Ovary (tissue), 9 donors: Measurements from ENCODE around the gene LMNTD2. TPM values are rescaled to one million over a fixed set of nuclear protein-coding genes. Genes with fewer than 3 reads are reported as not detected.

ENCODE experiments used
- microRNA counts: library from miRNA; unstranded; fragments of <30 nt; microRNA quantifications from one replicate; lab custom pipeline; 2016
- microRNA-seq, 3 donors: library from miRNA; unstranded; fragments of <30 nt; microRNA quantifications; one replicate each; pipeline versions ENCODE4 to v1.2.0, GENCODE V29; 2019 to 2020
- polyA plus RNA-seq, 2 donors: library from polyadenylated mRNA; stranded (reverse); fragments of 200-250 nt in 1 of 2; fragments of 350-450 nt in 1 of 2; fragmentation: Illumina TruSeq in 1 of 2; extraction: RNeasy Lipid Tissue Mini Kit (QIAGEN cat#74804) in 1 of 2; gene quantifications; one replicate each; pipeline ENCODE4 v1.2.3, GENCODE V29; 2013 to 2014
- small RNA-seq: library from RNA; depleted of rRNA; stranded (forward); fragments of <200 nt; gene quantifications from one replicate; pipeline ENCODE3, GENCODE V24; 2016
- total RNA-seq, 7 donors: library from RNA; depleted of rRNA in 2 of 7; stranded (reverse); fragments of >200 nt in 2 of 7; fragmentation: NEBNext Ultra II Directional in 3 of 7; extraction: Animal tissue kit (Norgen Biotek cat#: 25700) in 3 of 7; gene quantifications; one replicate each; pipeline versions ENCODE4 v1.1.0 to v1.2.4, GENCODE V29; 2016 to 2023
- donor health status: DM: no; HTN: no; CAD: no; lungs with moderate emphysema.
- donor health status: DM: no; HTN: no; CAD: no.
- donor health status: Bipolar disorder and iron deficiency.
- donor health status: DM: yes; HTN: yes; CAD: no.
- donor health status: DM: no; HTN: no; CAD: no.
- donor health status: DM: yes; HTN: yes; CAD: no.

The LMNTD2 gene
- total and polyA plus RNA-seq, 9 donors = 0.70 to 7.6 (median 1.2) TPM; not detected in 1

MicroRNAs within 50 kb of the gene (microRNA counts, 767-probe panel; counts per million panel counts)
- 530 counts per million, percentile 78 among the panel's probes with 10 or more counts for microRNA hsa-miR-210 (lab: Ali Mortazavi, UCI)

Small RNA genes lying within 50 kb of the gene (microRNA-seq; reads per million reads assigned to microRNA genes)
- 91.1 to 191 (median 105) reads per million in 3 donors for gene MIR210

Small RNA genes lying within 50 kb of the gene (small RNA-seq; reads per million reads assigned to genes)
- 4.3 reads per million, percentile 79 among the genes with 10 or more reads in this experiment for gene MIR210

Other genes starting within 250 kb of the LMNTD2 start
- gene IFITM1, start 246.7 kb downstream of the LMNTD2 start, total RNA-seq = 100 to 1,000 TPM; 317 to 760 (median 496) TPM
- 100 to 1,000 TPM; 211 to 748 TPM for gene IFITM1, start 246.7 kb downstream of the LMNTD2 start, polyA plus RNA-seq
- gene IFITM3, start 239.9 kb downstream of the LMNTD2 start, total RNA-seq = 1,000 to 10,000 TPM in 2 of 7 donors, 100 to 1,000 TPM in 5; 150 to 1,394 (median 665) TPM
- 1,000 to 10,000 TPM in 1 of 2 donors, 100 to 1,000 TPM in 1; 506 to 1,096 TPM for gene IFITM3, start 239.9 kb downstream of the LMNTD2 start, polyA plus RNA-seq
- gene B4GALNT4, start 191.2 kb downstream of the LMNTD2 start, total RNA-seq = 10 to 100 TPM; 14.7 to 90.3 (median 52.5) TPM
- gene B4GALNT4, start 191.2 kb downstream of the LMNTD2 start, polyA plus RNA-seq = 10 to 100 TPM in 1 of 2 donors, 1 to 10 TPM in 1; 1.3 to 58.1 TPM
- gene PKP3, start 166.5 kb downstream of the LMNTD2 start, total RNA-seq = 10 to 100 TPM in 1 of 7 donors, 1 to 10 TPM in 4, under 1 TPM in 2; 0.30 to 56.8 (median 3.4) TPM
- under 1 TPM in 1 of 2 donors, not detected in 1; 0.21 TPM for gene PKP3, start 166.5 kb downstream of the LMNTD2 start, polyA plus RNA-seq
- gene SIGIRR, start 145.7 kb downstream of the LMNTD2 start, total RNA-seq = 10 to 100 TPM; 15.0 to 52.6 (median 27.5) TPM
- 10 to 100 TPM in 1 of 2 donors, 1 to 10 TPM in 1; 1.5 to 39.5 TPM for gene SIGIRR, start 145.7 kb downstream of the LMNTD2 start, polyA plus RNA-seq
- 10 to 100 TPM in 1 of 7 donors, 1 to 10 TPM in 2, under 1 TPM in 4; 0.15 to 11.4 (median 0.82) TPM for gene ANO9, start 118.7 kb downstream of the LMNTD2 start, total RNA-seq
- gene ANO9, start 118.7 kb downstream of the LMNTD2 start, polyA plus RNA-seq = under 1 TPM; 0.12 to 0.31 TPM
- gene PTDSS2, start 110.5 kb downstream of the LMNTD2 start, total RNA-seq = 10 to 100 TPM; 34.4 to 56.5 (median 42.7) TPM
- 10 to 100 TPM; 17.1 to 38.6 TPM for gene PTDSS2, start 110.5 kb downstream of the LMNTD2 start, polyA plus RNA-seq
- 100 to 1,000 TPM; 105 to 233 (median 169) TPM for gene RNH1, start 53.5 kb downstream of the LMNTD2 start, total RNA-seq
- gene RNH1, start 53.5 kb downstream of the LMNTD2 start, polyA plus RNA-seq = 100 to 1,000 TPM in 1 of 2 donors, 10 to 100 TPM in 1; 17.4 to 147 TPM
- 10 to 100 TPM; 21.3 to 49.6 (median 36.3) TPM for gene HRAS, start 25.2 kb downstream of the LMNTD2 start, total RNA-seq
- gene HRAS, start 25.2 kb downstream of the LMNTD2 start, polyA plus RNA-seq = 10 to 100 TPM in 1 of 2 donors, 1 to 10 TPM in 1; 4.3 to 38.0 TPM
- 1 to 10 TPM in 6 of 7 donors, under 1 TPM in 1; 0.60 to 6.2 (median 2.0) TPM for gene LRRC56, start 23.2 kb downstream of the LMNTD2 start, total RNA-seq
- 1 to 10 TPM in 1 of 2 donors, not detected in 1; 2.1 TPM for gene LRRC56, start 23.2 kb downstream of the LMNTD2 start, polyA plus RNA-seq
- gene RASSF7, start 232 bp upstream of the LMNTD2 start, total RNA-seq = 100 to 1,000 TPM in 1 of 7 donors, 10 to 100 TPM in 2, 1 to 10 TPM in 4; 4.7 to 163 (median 9.5) TPM
- gene RASSF7, start 232 bp upstream of the LMNTD2 start, polyA plus RNA-seq = 1 to 10 TPM in 1 of 2 donors, not detected in 1; 7.4 TPM
- gene PHRF1, start 15.7 kb upstream of the LMNTD2 start, total RNA-seq = 10 to 100 TPM; 15.5 to 34.2 (median 31.0) TPM
- 10 to 100 TPM in 1 of 2 donors, 1 to 10 TPM in 1; 3.8 to 21.3 TPM for gene PHRF1, start 15.7 kb upstream of the LMNTD2 start, polyA plus RNA-seq
- 10 to 100 TPM in 6 of 7 donors, 1 to 10 TPM in 1; 8.2 to 59.1 (median 17.1) TPM for gene IRF7, start 55.2 kb upstream of the LMNTD2 start, total RNA-seq
- 10 to 100 TPM in 1 of 2 donors, under 1 TPM in 1; 0.28 to 22.8 TPM for gene IRF7, start 55.2 kb upstream of the LMNTD2 start, polyA plus RNA-seq
- gene CDHR5, start 64.2 kb upstream of the LMNTD2 start, total RNA-seq = 1 to 10 TPM in 1 of 7 donors, under 1 TPM in 2, not detected in 4; 0.20 to 2.3 (median 0.22) TPM
- gene CDHR5, start 64.2 kb upstream of the LMNTD2 start, polyA plus RNA-seq = under 1 TPM in 1 of 2 donors, not detected in 1; 0.07 TPM
- not detected for gene SCT, start 66.4 kb upstream of the LMNTD2 start, total RNA-seq
- gene SCT, start 66.4 kb upstream of the LMNTD2 start, polyA plus RNA-seq = under 1 TPM in 1 of 2 donors, not detected in 1; 0.68 TPM
- gene DRD4, start 76.5 kb upstream of the LMNTD2 start, total RNA-seq = 1 to 10 TPM in 5 of 7 donors, under 1 TPM in 2; 0.57 to 3.3 (median 1.7) TPM
- gene DRD4, start 76.5 kb upstream of the LMNTD2 start, polyA plus RNA-seq = under 1 TPM in 1 of 2 donors, not detected in 1; 0.63 TPM
- gene DEAF1, start 134.5 kb upstream of the LMNTD2 start, total RNA-seq = 10 to 100 TPM; 15.5 to 43.4 (median 34.1) TPM
- 10 to 100 TPM; 10.2 to 23.9 TPM for gene DEAF1, start 134.5 kb upstream of the LMNTD2 start, polyA plus RNA-seq
- gene TMEM80, start 135.1 kb upstream of the LMNTD2 start, total RNA-seq = 10 to 100 TPM; 15.4 to 38.0 (median 30.5) TPM
- 10 to 100 TPM; 28.9 to 37.6 TPM for gene TMEM80, start 135.1 kb upstream of the LMNTD2 start, polyA plus RNA-seq
- gene EPS8L2, start 145.5 kb upstream of the LMNTD2 start, total RNA-seq = 10 to 100 TPM; 20.6 to 57.9 (median 34.2) TPM
- 10 to 100 TPM in 1 of 2 donors, 1 to 10 TPM in 1; 5.9 to 17.4 TPM for gene EPS8L2, start 145.5 kb upstream of the LMNTD2 start, polyA plus RNA-seq
- 100 to 1,000 TPM in 6 of 7 donors, 10 to 100 TPM in 1; 75.0 to 134 (median 117) TPM for gene TALDO1, start 186.7 kb upstream of the LMNTD2 start, total RNA-seq
- 100 to 1,000 TPM in 1 of 2 donors, 10 to 100 TPM in 1; 76.8 to 103 TPM for gene TALDO1, start 186.7 kb upstream of the LMNTD2 start, polyA plus RNA-seq
- gene GATD1, start 216.7 kb upstream of the LMNTD2 start, total RNA-seq = 10 to 100 TPM; 14.7 to 79.8 (median 59.9) TPM
- 10 to 100 TPM in 1 of 2 donors, 1 to 10 TPM in 1; 9.4 to 52.1 TPM for gene GATD1, start 216.7 kb upstream of the LMNTD2 start, polyA plus RNA-seq
- under 1 TPM in 1 of 7 donors, not detected in 6; 0.15 TPM for gene CEND1, start 229.4 kb upstream of the LMNTD2 start, total RNA-seq
- under 1 TPM in 1 of 2 donors, not detected in 1; 0.07 TPM for gene CEND1, start 229.4 kb upstream of the LMNTD2 start, polyA plus RNA-seq
- 10 to 100 TPM in 6 of 7 donors, 1 to 10 TPM in 1; 6.6 to 23.3 (median 16.7) TPM for gene SLC25A22, start 237.5 kb upstream of the LMNTD2 start, total RNA-seq
- gene SLC25A22, start 237.5 kb upstream of the LMNTD2 start, polyA plus RNA-seq = 10 to 100 TPM in 1 of 2 donors, under 1 TPM in 1; 0.42 to 11.3 TPM
- gene PIDD1, start 244.5 kb upstream of the LMNTD2 start, total RNA-seq = 10 to 100 TPM; 10.1 to 18.1 (median 14.1) TPM
- 10 to 100 TPM in 1 of 2 donors, under 1 TPM in 1; 0.23 to 14.0 TPM for gene PIDD1, start 244.5 kb upstream of the LMNTD2 start, polyA plus RNA-seq
- 1,000 to 10,000 TPM in 5 of 7 donors, 100 to 1,000 TPM in 2; 901 to 4,238 (median 3,176) TPM for gene RPLP2, start 249.2 kb upstream of the LMNTD2 start, total RNA-seq
- 1,000 to 10,000 TPM in 1 of 2 donors, 100 to 1,000 TPM in 1; 237 to 2,243 TPM for gene RPLP2, start 249.2 kb upstream of the LMNTD2 start, polyA plus RNA-seq